Stomach (tissue), 9 donors: ENCODE results near the gene HPD. TPM values are rescaled to one million over a fixed set of nuclear protein-coding genes. Genes with fewer than 3 reads are reported as not detected.
"Not testable (repeated sequence)": the region's sequence is repeated elsewhere in the genome, so short reads cannot be mapped to it uniquely, and the experiment has no call there.

Experiments
- DNase-seq, 2 donors: peaks; one replicate each; pipeline versions ENCODE4 v3.0.0 to v3.0.0-alpha.2; 2013 to 2019
- H3K27ac ChIP-seq, 5 donors: fragments of 200-600 bp in 4 of 5; sonication (generic) in 4 of 5; one replicate each; pipeline ENCODE4 v1.5.1; 2013 to 2019; ENCODE audit warnings: mild to moderate bottlenecking in 1 of 5, moderate library complexity in 1 of 5
- H3K27me3 ChIP-seq, 3 donors: fragments of 200-600 bp; sonication (generic); one replicate each; pipeline ENCODE4 v1.5.1; 2017 to 2019; ENCODE audit warnings: mixed run types in 1 of 3
- H3K36me3 ChIP-seq, 4 donors: fragments of 200-600 bp; sonication (generic); 1 replicate in 3 of 4; 2 replicates in 1 of 4; pipeline ENCODE4 v1.5.1; 2016 to 2019
- H3K4me1 ChIP-seq, 4 donors: fragments of 200-600 bp; sonication (generic); one replicate each; pipeline ENCODE4 v1.5.1; 2016 to 2019
- H3K4me3 ChIP-seq, 4 donors: fragments of 200-600 bp; sonication (generic) in 3 of 4; one replicate each; pipeline ENCODE4 v1.5.1; 2016 to 2019; ENCODE audit warnings: mild to moderate bottlenecking in 1 of 4
- H3K9me3 ChIP-seq, 4 donors: fragments of 200-600 bp; sonication (generic); one replicate each; pipeline ENCODE4 v1.5.1; 2016 to 2019
- EP300 ChIP-seq: sonication (generic); formaldehyde crosslinking; IDR thresholded peaks from one replicate; pipeline ENCODE4 v1.6.1; 2017; ENCODE audit warnings: antibody characterized with exemption
- POLR2A ChIP-seq, 4 donors: fragments of 450-650 bp; IDR thresholded peaks; one replicate each; pipeline ENCODE4 v1.6.1; 2016; ENCODE audit warnings: antibody characterized with exemption in 4 of 4, control low read depth in 2 of 4, mild to moderate bottlenecking in 1 of 4, moderate library complexity in 1 of 4
- POLR2AphosphoS5 ChIP-seq, 3 donors: sonication (generic); formaldehyde crosslinking; IDR thresholded peaks; one replicate each; pipeline ENCODE4 v1.6.1; 2016; ENCODE audit warnings: antibody characterized with exemption in 3 of 3
- WGBS, 5 donors: extraction: QIAGEN DNeasy Blood & Tissue Kit in 3 of 5; methylation state at CpG; one replicate each; pipeline versions ENCODE4 v1.1.5 to v1.1.7; 2013 to 2018; 5-methylcytosine and 5-hydroxymethylcytosine counted together
- intact Hi-C: fragments of 100-400 bp; cut with DNase I; formaldehyde crosslinking; loops from one replicate; pipeline ENCODE4 v1.15.1; 2023; ENCODE audit warnings: low total_unique reads
- polyA plus RNA-seq, 3 donors: library from polyadenylated mRNA; stranded (reverse); fragments of 200-250 nt; gene quantifications; one replicate each; pipeline ENCODE4 v1.2.3, GENCODE V29; 2013
- total RNA-seq, 5 donors: library from RNA; depleted of rRNA; stranded (reverse); fragments of >200 nt; gene quantifications; one replicate each; pipeline versions ENCODE4 v1.1.0 to v1.2.3, GENCODE V29; 2014 to 2016
- TF ChIP-seq, protein P1 (sequence below), 7 experiments: fragments of 450-650 bp in 4 of 7; fragments of 200-600 bp in 3 of 7; sonication (generic) in 3 of 7; IDR thresholded peaks; one replicate each; pipeline ENCODE4 v1.5.1; 2016 to 2019; ENCODE audit warnings: antibody characterized with exemption in 7 of 7, control low read depth in 2 of 7, mild to moderate bottlenecking in 1 of 7
- donor health status: healthy with polysubstance abuse.
- donor health status: Bipolar disorder and iron deficiency.
- donor health status: healthy.

HPD gene
- total and polyA plus RNA-seq, 8 donors: 0.40 to 3.1 (median 0.73) TPM; not detected in 5

DNA sequence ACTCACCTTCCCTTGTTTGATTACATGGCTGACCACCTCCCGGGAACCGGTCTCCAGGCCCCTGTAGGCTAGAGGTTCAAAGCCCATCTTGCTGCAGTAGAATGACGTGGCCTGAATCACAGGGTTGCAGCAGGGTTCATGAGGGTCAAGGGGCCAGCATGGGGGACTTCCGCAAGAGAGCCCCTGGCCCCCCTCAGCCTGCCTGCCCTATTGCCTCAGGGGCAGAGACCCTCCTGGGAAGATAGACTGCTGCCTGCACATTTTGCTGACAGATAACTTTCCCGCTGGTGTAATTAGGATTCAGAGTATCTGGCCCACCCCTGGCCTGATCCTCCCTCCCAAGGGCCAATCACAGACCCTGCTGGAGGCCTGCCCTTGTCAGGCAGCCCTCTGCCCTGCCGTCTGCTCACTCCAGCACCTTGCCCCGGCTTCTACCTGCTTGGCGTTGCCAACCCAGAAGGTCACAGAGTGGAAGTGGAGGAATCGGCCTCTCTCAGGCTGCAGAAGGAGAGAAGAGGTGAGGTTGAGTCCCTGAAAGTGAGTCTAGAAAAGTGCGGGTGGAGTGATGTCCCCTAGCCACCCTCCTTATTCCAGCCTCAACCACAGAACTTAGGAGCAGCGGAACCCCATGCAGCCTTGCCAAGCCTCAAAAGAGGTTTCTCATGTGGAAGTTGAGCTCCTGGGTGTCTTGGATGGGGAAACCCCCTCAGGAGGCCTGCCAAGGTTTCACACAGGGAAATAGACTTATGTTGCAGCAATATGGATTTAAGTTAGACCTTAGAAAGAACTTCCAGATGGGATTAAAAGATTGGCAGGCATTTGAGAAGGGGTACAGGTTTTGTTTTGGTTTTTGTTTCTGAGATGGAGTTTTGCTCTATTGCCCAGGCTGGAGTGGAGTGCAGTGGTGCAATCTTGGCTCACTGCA, 1.1 kb downstream of the HPD start:
- no peak for TF ChIP-seq POLR2A (IDR thresholded peaks at IDR 0.05)
- no peak for TF ChIP-seq EP300
- TF ChIP-seq, protein P1, sequence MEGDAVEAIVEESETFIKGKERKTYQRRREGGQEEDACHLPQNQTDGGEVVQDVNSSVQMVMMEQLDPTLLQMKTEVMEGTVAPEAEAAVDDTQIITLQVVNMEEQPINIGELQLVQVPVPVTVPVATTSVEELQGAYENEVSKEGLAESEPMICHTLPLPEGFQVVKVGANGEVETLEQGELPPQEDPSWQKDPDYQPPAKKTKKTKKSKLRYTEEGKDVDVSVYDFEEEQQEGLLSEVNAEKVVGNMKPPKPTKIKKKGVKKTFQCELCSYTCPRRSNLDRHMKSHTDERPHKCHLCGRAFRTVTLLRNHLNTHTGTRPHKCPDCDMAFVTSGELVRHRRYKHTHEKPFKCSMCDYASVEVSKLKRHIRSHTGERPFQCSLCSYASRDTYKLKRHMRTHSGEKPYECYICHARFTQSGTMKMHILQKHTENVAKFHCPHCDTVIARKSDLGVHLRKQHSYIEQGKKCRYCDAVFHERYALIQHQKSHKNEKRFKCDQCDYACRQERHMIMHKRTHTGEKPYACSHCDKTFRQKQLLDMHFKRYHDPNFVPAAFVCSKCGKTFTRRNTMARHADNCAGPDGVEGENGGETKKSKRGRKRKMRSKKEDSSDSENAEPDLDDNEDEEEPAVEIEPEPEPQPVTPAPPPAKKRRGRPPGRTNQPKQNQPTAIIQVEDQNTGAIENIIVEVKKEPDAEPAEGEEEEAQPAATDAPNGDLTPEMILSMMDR (IDR thresholded peaks at IDR 0.05): no peak
- no peak for TF ChIP-seq POLR2AphosphoS5 (IDR thresholded peaks at IDR 0.05)
- peak overlapping the region in 4 of 5 donors; percentile 77 to 91 (median 85) for H3K27ac ChIP-seq
- 77 to 92% (median 84%) methylated on average over 10 to 11 of the region's 11 CpGs for WGBS, 5 donors
- H3K4me1 ChIP-seq: peaks cover 17 to 47% (median 28%) of the 10 kb centered on the region in 4 donors
- H3K9me3 ChIP-seq: no peaks in the 10 kb centered on the region
- no peak for DNase-seq
- intact Hi-C loops: no loop called here
- H3K36me3 ChIP-seq: no peaks in the 10 kb centered on the region
- H3K4me3 ChIP-seq: no peak overlapping the region
- no peaks in the 10 kb centered on the region for H3K27me3 ChIP-seq

DNA sequence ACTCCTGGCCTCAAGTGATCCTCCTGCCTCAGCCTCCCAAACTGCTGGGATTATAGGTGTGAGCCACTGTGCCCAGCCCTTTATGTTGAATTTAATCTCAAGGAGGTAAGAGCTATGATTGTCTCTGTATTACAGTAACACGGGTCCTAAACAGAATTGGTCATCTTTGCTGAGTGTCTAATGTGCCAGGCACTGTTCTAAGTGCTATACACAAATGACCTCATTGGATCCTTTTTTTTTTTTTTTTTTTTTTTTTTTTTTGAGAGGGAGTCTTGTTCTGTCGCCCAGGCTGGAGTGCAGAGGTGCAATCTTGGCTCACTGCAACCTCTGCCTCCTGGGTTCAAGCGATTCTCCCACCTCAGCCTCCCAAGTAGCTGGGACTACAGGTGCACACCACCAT, 6.3 kb downstream of the HPD start:
- H3K4me3 ChIP-seq, intact Hi-C loops, H3K27ac ChIP-seq, H3K9me3 ChIP-seq, H3K4me1 ChIP-seq, DNase-seq, H3K27me3 ChIP-seq, H3K36me3 ChIP-seq: not testable (repeated sequence)
- WGBS, 5 donors: 57 to 84% (median 63%) methylated on average over 3 of the region's 3 CpGs

DNA sequence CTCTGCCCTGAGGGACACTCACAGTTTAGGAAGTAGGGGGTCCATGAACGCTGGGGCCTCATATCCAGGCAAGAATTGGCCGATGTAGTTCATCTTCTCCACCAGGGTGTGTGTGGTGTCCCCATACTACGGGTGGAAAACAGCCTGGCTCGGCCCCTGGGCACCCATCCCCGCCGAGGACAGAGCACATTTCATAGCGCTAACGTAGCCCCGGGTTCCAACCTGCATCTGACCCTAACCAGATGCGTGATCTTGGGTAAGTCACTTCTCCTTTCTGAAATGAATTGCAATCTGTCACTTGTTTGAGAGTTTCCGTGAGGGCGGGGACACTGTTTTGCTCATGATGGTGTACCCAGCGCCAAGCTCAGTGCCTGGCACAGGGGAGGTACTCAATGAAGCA, 9.0 kb downstream of the HPD start:
- no peaks in the 10 kb centered on the region for H3K9me3 ChIP-seq
- H3K27me3 ChIP-seq: no peaks in the 10 kb centered on the region
- H3K27ac ChIP-seq: no peak overlapping the region
- intact Hi-C loops: no loop called here
- TF ChIP-seq, protein P1 (IDR thresholded peaks at IDR 0.05): no peak
- no peaks in the 10 kb centered on the region for H3K4me1 ChIP-seq
- no peaks in the 10 kb centered on the region for H3K36me3 ChIP-seq
- H3K4me3 ChIP-seq: no peak overlapping the region
- no peak for DNase-seq
- 76 to 83% (median 82%) methylated on average over 12 to 13 of the region's 13 CpGs for WGBS, 5 donors

DNA sequence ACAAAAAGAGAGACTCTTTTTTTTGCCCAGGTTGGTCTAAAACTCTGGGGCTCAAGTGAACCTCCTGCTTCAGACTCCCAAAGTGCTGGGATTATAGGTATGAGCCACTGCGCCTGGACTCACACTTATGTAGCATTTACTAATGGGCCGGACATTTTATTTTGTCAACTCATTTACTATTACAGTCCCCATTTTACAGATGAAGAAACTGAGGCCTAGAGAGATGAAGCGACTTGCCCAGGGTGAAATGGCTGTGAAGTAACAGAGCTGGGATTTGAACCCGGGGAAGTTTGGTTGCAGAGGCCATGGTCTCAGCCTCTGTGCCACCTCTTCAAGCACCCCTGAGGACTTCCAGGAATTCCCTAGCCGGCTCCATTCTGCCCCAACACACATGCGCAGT, 9.4 kb downstream of the HPD start:
- no peaks in the 10 kb centered on the region for H3K4me1 ChIP-seq
- no peaks in the 10 kb centered on the region for H3K36me3 ChIP-seq
- H3K27ac ChIP-seq: no peak overlapping the region
- TF ChIP-seq EP300 (no peak), POLR2AphosphoS5 (IDR thresholded peaks at IDR 0.05) (no peak), POLR2A (IDR thresholded peaks at IDR 0.05) (no peak)
- TF ChIP-seq, protein P1 (IDR thresholded peaks at IDR 0.05): no peak
- H3K27me3 ChIP-seq: no peaks in the 10 kb centered on the region
- 95 to 99% (median 96%) methylated on average over 6 of the region's 6 CpGs for WGBS, 5 donors
- H3K4me3 ChIP-seq: no peak overlapping the region
- H3K9me3 ChIP-seq: no peaks in the 10 kb centered on the region
- no peak for DNase-seq
- intact Hi-C loops: no loop called here

DNA sequence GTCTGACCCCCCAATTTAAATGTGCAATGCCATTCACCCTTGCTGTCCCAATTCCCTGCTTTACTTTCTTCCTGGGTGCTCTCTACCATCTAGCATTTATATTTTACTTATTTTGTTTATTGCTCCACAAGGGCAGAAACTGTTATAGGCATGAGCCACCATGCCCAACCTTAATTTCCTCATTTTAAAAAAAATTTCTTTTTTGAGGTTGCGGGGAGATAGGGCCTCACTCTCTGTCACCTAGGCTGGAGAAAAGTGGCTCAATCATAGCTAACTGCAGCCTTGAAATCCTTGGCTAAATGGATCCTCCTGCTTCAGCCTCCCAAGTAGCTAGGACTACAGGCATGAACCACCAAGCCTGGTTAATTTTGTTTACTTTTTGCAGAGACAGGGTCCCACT, 13.0 kb downstream of the HPD start:
- DNase-seq: no peak
- H3K27me3 ChIP-seq: no peaks in the 10 kb centered on the region
- intact Hi-C loops: no loop called here

More for the DNA sequence above, 13.0 kb downstream of the HPD start:
- WGBS, 5 donors: 67 to 100% (median 92%) methylated on average over 1 of the region's 1 CpG
- Histone ChIP-seq H3K27ac (no peak overlapping the region), H3K4me1 (peaks cover 0 to 2% (median 0%) of the 10 kb centered on the region in 4 donors), H3K36me3 (no peaks in the 10 kb centered on the region), H3K9me3 (no peaks in the 10 kb centered on the region), H3K4me3 (no peak overlapping the region)
- TF ChIP-seq POLR2A (IDR thresholded peaks at IDR 0.05): no peak
- TF ChIP-seq, protein P1 (IDR thresholded peaks at IDR 0.05): no peak
- no peak for TF ChIP-seq POLR2AphosphoS5 (IDR thresholded peaks at IDR 0.05)
- TF ChIP-seq EP300: no peak
